GM10266 (cell line): ENCODE measurements around the gene GALNT17.

Experiments used
- DNase-seq: peaks from one replicate; pipeline ENCODE4 v3.0.0; 2012; ENCODE audit errors: extremely low spot score
- CTCF ChIP-seq: IDR thresholded peaks from 2 replicates; pipeline ENCODE4 v1.5.1; 2012; ENCODE audit warnings: mild to moderate bottlenecking, low read depth; ENCODE audit not compliant: control insufficient read depth, insufficient read depth; ENCODE audit errors: missing control alignments

The GALNT17 gene

DNA sequence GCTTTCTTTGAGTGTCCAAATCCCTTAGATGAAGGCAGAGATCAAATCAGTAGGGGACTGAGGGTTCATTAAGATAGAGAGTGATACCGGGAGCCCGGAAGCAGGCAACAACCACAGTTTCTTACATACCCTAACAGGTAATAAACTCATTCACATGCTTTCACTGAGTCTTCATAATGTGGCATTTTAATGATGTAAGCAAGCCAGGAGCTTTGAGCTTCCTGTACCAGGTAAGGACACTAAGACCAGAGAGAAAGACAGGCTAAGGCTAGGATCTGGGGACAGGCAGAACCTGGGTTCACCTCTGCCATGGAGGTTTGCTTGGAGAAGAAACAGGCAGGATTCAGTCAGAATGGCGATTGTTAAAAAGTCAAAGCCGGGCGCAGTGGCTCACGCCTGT, 618.3 kb downstream of the GALNT17 start:
- no peak for TF ChIP-seq CTCF
- DNase-seq: no peak

- DNase-seq: peak; percentile 61
- TF ChIP-seq CTCF: peak; percentile 59
Observed at GRCh38 chr7:71752171-71752935, 620.4 kb downstream of the GALNT17 start.

- TF ChIP-seq CTCF: no peak
- DNase-seq: no peak
Observed at GRCh38 chr7:71753236-71753635, 621.3 kb downstream of the GALNT17 start.

- no peak for TF ChIP-seq CTCF
- DNase-seq: no peak
Observed at GRCh38 chr7:71753956-71754664, 622.2 kb downstream of the GALNT17 start.

GRCh38 chr7:71754828-71755227, 622.9 kb downstream of the GALNT17 start:
- no peak for TF ChIP-seq CTCF

GRCh38 chr7:71761336-71761735, 629.4 kb downstream of the GALNT17 start:
- no peak for DNase-seq
- no peak for TF ChIP-seq CTCF

More at GRCh38 chr7:71754828-71755227, 622.9 kb downstream of the GALNT17 start:
- no peak for DNase-seq
